GM18909 (cell line): ENCODE measurements around the gene SUGCT.

Experiments used
- ATAC-seq: cut with Tn5 transposase; IDR thresholded peaks from one replicate; pipeline ENCODE4 v1.9.1; 2021; ENCODE audit warnings: mild to moderate bottlenecking; ENCODE audit not compliant: unreplicated experiment, poor library complexity

SUGCT gene

DNA sequence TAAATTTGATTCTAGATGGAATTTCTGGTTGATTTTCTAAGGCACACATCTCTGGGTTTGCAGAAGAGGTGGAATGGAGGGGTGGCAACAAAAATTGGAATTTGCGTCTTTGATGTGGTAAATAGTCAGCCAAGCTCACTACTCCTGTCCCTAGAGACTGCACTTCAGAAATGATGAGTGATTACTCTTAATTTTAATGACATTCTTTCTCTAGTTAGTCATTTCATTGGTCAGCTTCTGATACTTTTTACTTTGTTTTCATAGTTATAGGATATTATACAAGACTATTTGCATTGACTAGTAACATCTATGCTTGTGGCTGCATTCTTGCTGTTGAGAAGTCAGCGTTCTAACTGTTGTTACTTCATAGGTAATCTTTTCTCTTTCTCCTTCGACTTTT is 658.3 kb downstream of the SUGCT start:
- no peak for ATAC-seq

GRCh38 chr7:40795607-40796006 is 660.8 kb downstream of the SUGCT start:
- ATAC-seq, result no peak

- no peak for ATAC-seq
These were observed 661.9 kb downstream of the SUGCT start for GRCh38 chr7:40796723-40797122.

- no peak for ATAC-seq
These were observed 663.8 kb downstream of the SUGCT start for GRCh38 chr7:40798613-40799012.

- ATAC-seq, result no peak
These were observed 664.9 kb downstream of the SUGCT start for GRCh38 chr7:40799493-40800403.

DNA sequence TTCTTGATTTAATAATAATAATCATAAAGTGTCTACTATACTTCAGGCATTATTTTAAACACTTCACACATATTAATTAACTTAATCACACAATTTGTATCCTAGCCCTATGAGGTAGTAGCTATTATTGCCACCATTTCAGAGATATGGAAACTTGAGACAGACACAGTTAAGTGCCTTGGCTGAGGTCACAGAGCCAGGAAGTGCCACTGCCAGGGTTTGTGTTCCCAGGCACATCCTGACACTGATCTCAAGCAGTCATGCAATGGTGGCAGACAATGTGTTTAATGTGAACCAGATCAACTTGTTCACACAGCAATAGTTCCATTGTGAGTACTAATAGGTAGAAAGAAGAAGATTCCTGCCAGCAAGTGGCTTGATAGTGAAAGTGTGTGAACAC is 666.0 kb downstream of the SUGCT start:
- no peak for ATAC-seq

- no peak for ATAC-seq
These were observed 667.7 kb downstream of the SUGCT start for GRCh38 chr7:40802497-40802896.

DNA sequence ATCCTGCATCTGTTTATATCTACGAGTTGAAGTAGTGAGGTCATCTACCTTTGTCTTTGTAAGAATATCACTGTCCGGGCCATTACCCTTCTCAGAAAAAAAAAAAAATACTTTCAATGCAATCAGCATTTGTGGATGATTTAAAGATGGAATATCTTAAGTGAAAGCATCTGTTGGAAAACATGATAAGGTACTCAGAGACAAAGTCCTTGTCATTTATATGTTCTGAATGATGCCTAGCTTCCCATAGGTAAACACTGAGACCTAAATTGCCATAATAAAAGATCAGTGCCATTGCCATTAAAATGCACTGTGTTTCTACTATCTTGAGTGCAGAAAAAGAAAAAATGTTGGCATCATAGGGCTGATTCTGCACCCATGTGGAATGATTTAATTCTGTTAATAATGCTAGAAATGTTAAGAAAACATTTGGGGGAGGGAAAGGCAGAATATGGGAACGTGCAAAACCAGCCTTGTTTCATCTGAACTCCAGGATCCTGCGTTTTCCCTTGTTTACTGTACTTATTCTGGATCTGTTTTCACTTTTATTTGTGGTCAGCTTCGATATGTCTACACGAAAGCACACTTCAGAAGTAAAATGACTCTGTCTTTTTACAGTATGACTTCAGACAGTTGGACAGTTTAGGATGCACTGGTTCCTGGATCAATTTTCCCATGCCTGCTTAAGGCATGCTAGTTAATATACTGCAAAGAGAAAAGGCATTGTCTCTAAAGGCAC is 669.8 kb downstream of the SUGCT start:
- no peak for ATAC-seq

GRCh38 chr7:40805361-40805760 is 670.6 kb downstream of the SUGCT start:
- no peak for ATAC-seq

DNA sequence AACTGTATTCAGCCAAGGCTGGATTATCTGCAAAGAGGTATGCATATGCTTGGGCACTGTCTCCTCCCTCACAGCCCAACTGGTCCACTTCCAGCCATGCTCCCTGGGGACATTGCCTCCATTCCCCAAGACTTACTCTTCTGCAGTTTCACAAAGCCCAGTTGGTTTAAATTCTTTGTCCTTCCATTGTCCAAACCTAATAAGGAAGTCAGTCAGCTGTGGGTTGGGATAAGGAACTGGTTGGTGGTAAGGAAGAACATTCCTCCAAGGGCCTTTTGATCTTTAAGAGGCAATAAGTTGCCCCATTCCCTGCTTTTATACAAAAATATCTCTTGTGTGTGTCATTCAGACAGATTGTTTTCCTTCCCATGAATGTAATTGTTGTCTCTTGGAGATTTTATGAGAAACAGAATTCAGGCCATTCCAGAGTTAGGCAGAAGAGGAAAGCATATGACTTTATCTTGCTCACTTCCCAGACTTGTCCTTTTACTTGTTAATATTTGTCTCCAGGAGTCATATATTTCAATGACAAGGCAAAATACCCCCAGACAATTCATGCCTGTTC is 673.7 kb downstream of the SUGCT start:
- no peak for ATAC-seq

DNA sequence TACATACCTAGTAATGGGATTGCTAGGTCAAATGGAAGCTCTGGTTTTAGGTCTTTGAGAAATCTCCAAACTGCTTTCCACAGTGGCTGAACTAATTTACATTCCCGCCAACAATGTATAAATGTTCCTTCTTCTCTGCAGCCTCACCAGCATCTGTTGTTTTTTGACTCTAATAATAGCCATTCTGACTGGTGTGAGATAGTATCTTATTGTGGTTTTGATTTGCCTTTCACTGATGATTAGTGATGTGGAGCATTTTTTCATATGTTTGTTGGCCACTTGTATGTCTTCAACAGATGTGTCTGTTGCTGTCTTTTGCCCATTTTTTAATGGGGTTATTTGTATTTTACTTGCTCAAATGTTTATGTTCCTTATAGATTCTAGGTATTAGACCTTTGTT is 675.5 kb downstream of the SUGCT start:
- ATAC-seq, result no peak

DNA sequence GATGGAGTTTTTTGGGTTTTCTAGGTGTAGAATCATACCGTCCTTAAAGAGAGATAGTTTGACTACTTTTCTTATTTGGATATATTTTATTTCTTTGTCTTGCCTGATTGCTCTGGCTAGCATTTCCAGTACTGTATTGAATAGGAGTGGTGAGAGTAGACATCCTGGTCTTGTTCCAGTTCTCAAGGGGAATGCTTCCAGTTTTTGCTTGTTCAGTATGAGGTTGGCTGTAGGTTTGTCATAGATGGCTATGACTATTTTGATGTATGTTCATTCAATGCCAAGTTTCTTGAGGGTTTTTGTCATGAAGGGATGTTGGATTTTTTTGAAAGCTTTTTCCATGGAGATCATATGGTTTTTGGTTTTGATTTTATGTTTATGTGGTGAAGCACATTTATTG is 676.9 kb downstream of the SUGCT start:
- no peak for ATAC-seq

GRCh38 chr7:40815022-40815421 is 680.2 kb downstream of the SUGCT start:
- ATAC-seq, result no peak

- ATAC-seq, result no peak
These were observed 680.7 kb downstream of the SUGCT start for GRCh38 chr7:40815512-40815911.

DNA sequence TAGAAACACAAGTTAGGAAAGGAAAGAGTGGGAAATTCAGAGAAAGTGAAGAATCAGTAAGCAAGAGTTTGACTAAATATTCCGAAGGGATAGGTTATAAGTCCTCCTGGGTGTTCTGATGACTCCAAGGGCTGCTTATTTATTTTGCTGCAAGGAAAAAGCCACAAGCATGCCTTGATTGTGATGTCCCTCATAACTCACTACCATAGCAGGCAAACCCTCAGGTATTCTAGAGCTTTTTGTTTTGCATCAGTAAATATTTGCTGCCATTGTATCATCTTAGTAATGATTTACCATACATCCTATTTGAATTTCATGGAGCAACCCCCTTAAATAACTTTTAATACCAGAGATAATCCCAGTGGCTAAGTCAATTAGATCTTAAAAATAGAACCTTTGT is 688.1 kb downstream of the SUGCT start:
- ATAC-seq, result no peak

DNA sequence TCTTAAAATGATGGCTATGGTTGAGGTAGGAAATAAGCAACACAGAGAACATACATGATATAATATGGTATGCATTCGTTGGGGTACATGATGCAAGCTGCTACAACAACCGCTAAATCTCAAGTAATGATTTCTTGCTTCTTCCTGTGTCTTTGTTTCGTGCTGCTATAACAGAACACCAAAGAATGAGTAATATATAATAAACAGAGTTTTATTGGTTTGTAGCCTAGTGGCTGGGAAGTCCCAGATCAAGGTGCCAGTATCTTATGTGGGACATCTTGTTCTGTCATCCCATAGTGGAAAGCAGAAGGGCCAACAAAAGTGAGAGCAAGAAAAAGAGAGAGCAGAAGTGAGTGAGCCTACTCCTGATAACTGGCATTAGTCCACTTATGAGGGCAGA is 689.7 kb downstream of the SUGCT start:
- no peak for ATAC-seq

- no peak for ATAC-seq
These were observed 691.8 kb downstream of the SUGCT start for GRCh38 chr7:40826411-40827221.

DNA sequence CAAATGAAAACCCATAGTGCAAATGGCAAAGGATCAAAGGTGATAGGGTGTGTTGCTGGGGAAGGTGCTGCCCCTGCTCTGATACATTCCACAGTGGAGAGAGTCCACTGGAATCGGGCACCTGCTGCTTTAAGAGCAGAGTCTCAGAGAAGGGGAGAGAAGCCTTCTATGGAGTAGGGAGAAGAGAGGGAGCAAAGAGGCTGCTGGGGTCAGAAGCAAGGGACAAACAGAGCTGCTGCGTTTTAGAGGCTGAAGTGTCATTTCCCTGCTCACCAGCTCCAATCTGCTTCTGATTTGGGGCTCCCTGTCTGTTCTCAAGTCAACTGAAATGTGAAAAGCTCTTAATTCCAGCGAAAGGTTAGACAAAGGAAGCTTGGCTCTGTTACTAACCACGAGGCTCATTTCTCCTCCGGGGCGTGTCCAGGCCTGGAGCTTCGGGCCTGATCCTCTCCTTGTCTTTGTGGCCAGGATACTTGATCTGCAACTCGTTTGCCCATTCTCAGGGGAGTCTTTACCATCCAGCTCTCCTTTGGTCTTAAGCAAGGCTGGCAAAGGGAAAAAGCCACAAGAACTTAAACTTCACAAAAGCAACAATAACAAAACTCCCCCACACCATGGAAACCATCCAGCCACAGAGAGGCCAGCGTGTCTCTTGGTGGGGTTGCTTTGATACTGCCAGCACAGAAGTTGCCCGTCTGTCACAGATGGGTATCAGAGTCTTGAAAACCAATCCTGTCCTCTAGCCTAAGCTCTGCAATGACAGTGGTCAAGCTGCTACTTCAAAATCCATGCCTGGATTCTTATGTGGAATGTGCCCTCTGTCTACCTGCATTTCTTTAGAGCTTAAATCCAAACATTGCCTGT is 692.6 kb downstream of the SUGCT start:
- ATAC-seq, result no peak
